K562 (cell line): ENCODE data around the gene SUPT3H. TPM values are rescaled to one million over a fixed set of nuclear protein-coding genes. Genes with fewer than 3 reads are reported as not detected.

Source experiments
- ARID2 ChIP-seq: fragments of 450-650 bp; IDR thresholded peaks from 2 replicates; pipeline ENCODE4 v1.6.1; 2017; ENCODE audit warnings: antibody characterized with exemption, mild to moderate bottlenecking
- ATF3 ChIP-seq, 2 experiments: fragments of 450-650 bp in 1 of 2; sonication (generic) in 1 of 2; formaldehyde crosslinking in 1 of 2; IDR thresholded peaks in 1 of 2; conservative IDR thresholded peaks in 1 of 2; 2 replicates each; pipeline versions ENCODE4 v1.6.1 to v1.8.1; 2016 to 2023; ENCODE audit warnings: mild to moderate bottlenecking in 2 of 2, moderate library complexity in 2 of 2, inconsistent platforms in 1 of 2, missing genetic modification reagents in 1 of 2
- BACH1 ChIP-seq: fragments of 200-800 bp; sonication (Bioruptor generic); IDR thresholded peaks from 2 replicates; pipeline ENCODE4 v1.6.1; 2016; ENCODE audit warnings: missing genetic modification characterization, missing compliant biosample characterization
- CGGBP1 ChIP-seq: fragments of 250-450 bp; sonication (Bioruptor Pico); IDR thresholded peaks from 2 replicates; pipeline ENCODE4 v1.9.0; 2021; ENCODE audit warnings: mild to moderate bottlenecking
- EWSR1 ChIP-seq: fragments of 450-650 bp; IDR thresholded peaks from 2 replicates; pipeline ENCODE4 v1.6.1; 2018; ENCODE audit warnings: borderline replicate concordance, mild to moderate bottlenecking, low read depth, moderate library complexity; ENCODE audit not compliant: partially characterized antibody
- FOS ChIP-seq: IDR thresholded peaks from 3 replicates; pipeline ENCODE4 v1.6.1; 2011; ENCODE audit not compliant: insufficient read length; ENCODE audit errors: extremely low read depth
- GATA2 ChIP-seq: sonication (generic); formaldehyde crosslinking; IDR thresholded peaks from 2 replicates; pipeline ENCODE4 v1.4.0; 2020; ENCODE audit warnings: mild to moderate bottlenecking, missing genetic modification reagents
- IRF9 ChIP-seq: fragments of 450-650 bp; IDR thresholded peaks from 2 replicates; pipeline ENCODE4 v1.6.1; 2016; ENCODE audit warnings: missing biosample characterization, missing genetic modification characterization
- KHSRP ChIP-seq: fragments of 450-650 bp; IDR thresholded peaks from 2 replicates; pipeline ENCODE4 v1.6.1; 2017
- MNT ChIP-seq, 2 experiments: fragments of 450-650 bp; conservative IDR thresholded peaks; 2 replicates each; pipeline ENCODE4 v1.6.1; 2017; ENCODE audit warnings: mild to moderate bottlenecking in 2 of 2, moderate library complexity in 2 of 2
- MYNN ChIP-seq, 2 experiments: sonication (generic); formaldehyde crosslinking in 1 of 2; IDR thresholded peaks; 2 replicates each; pipeline versions ENCODE4 v1.5.0 to v1.6.1; 2016 to 2020; ENCODE audit warnings: antibody characterized with exemption in 1 of 2, missing genetic modification reagents in 1 of 2
- NEUROD1 ChIP-seq: fragments of 150-350 bp; IDR thresholded peaks from 2 replicates; pipeline ENCODE4 v1.6.1; 2014; ENCODE audit warnings: borderline replicate concordance, low read length, low read depth; ENCODE audit not compliant: partially characterized antibody
- NR3C1 ChIP-seq: sonication (generic); formaldehyde crosslinking; IDR thresholded peaks from 2 replicates; pipeline ENCODE4 v1.8.1; 2022; ENCODE audit warnings: missing genetic modification reagents
- RAD21 ChIP-seq, 2 experiments: fragments of 250-450 bp in 1 of 2; fragments of 450-650 bp in 1 of 2; sonication (Bioruptor Pico) in 1 of 2; formaldehyde crosslinking in 1 of 2; IDR thresholded peaks in 1 of 2; conservative IDR thresholded peaks in 1 of 2; 2 replicates each; pipeline versions ENCODE4 v1.4.0 to v1.8.0; 2020 to 2022; ENCODE audit warnings: mild to moderate bottlenecking in 2 of 2, moderate library complexity in 1 of 2
- RFX5 ChIP-seq: IDR thresholded peaks from 2 replicates; pipeline ENCODE4 v1.6.1; 2011; ENCODE audit warnings: low read depth, mild to moderate bottlenecking, improper control_type of control experiment, low read length
- STAT5A ChIP-seq: IDR thresholded peaks from 2 replicates; pipeline ENCODE4 v1.6.1; 2012; ENCODE audit warnings: low read length, inconsistent platforms, borderline replicate concordance
- ZNF239 ChIP-seq: fragments of 250-450 bp; sonication (Bioruptor Pico); IDR thresholded peaks from 2 replicates; pipeline ENCODE4 v1.4.0; 2020; ENCODE audit warnings: mild to moderate bottlenecking
- ZNF311 ChIP-seq: fragments of 250-450 bp; sonication (Bioruptor Pico); IDR thresholded peaks from 2 replicates; pipeline ENCODE4 v1.4.0; 2020; ENCODE audit warnings: mild to moderate bottlenecking, moderate library complexity
- polyA plus RNA-seq, 8 experiments: library from polyadenylated mRNA; depleted of rRNA in 4 of 8; stranded (reverse) in 5 of 8; unstranded in 3 of 8; fragments of >200 nt; fragmentation: Nextera tagmentation in 2 of 8; fragmentation: Illumina TruSeq in 1 of 8; extraction: Ambion mirVana in 2 of 8; extraction: Trizol in 1 of 8; gene quantifications; 2 replicates each; pipeline versions ENCODE4 v1.2.1 to v1.2.3, GENCODE V29; 2011 to 2014; ENCODE audit warnings: inconsistent platforms in 1 of 8, missing spikeins in 1 of 8
- total RNA-seq, 7 experiments: library from RNA; depleted of rRNA in 6 of 7; stranded (reverse); fragments of >200 nt in 6 of 7; fragmentation: Illumina TruSeq in 2 of 7; extraction: Trizol in 2 of 7; gene quantifications; 2 replicates each; pipeline versions ENCODE4 v1.2.1 to v1.2.3, GENCODE V29; 2011 to 2021; ENCODE audit warnings: low replicate concordance in 1 of 7
- TF ChIP-seq, protein P1 (sequence below): fragments of 450-650 bp; IDR thresholded peaks from 2 replicates; pipeline ENCODE4 v1.6.1; 2017; ENCODE audit warnings: antibody characterized with exemption, mild to moderate bottlenecking

Gene SUPT3H
- total and polyA plus RNA-seq, 9 of the 15 experiments (the other 6 are each of a cell fraction or from before 2014, with no cell fraction given): 7.2 to 16.3 (median 11.9) TPM

DNA sequence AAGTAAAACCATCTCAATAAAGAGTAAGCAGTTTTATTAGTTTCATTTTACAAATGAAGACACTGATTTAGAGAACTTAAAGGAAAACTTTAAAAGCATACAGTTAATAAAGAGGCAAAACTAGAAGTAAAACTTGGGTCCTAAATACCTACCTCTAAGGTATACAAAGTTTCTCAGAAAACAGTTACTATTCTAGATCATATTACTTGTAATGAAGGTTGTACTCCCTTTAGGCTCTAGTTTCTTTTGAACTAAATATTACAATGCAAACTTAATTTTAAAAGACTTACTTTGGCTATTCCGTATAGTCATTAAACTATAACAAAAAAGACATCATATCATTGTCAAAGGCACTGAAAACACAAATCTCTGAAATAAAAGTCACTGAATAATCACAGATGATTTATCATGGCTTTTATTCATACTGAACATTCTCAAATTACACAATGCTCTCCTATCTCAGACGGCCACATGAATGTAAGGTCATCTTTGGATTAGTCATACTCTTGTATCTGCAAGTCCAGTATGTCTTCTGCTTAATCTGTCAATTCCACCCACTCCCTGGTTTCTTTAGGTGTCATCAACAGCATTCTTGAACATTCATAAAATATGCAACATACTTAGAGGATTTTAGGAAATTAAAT, 411.2 kb downstream of the SUPT3H start (continued):
- peak; percentile 45 to 85; a peak in 3 of 4 replicates for TF ChIP-seq MNT (conservative IDR thresholded peaks at IDR 0.05)
- no peak for TF ChIP-seq NR3C1 (CRISPR knock-in tag)
- TF ChIP-seq MYNN (IDR thresholded peaks at IDR 0.05): peak; percentile 100
- TF ChIP-seq MYNN (CRISPR knock-in tag; IDR thresholded peaks at IDR 0.05): no peak; the same call in 1 of the 2 replicates
- TF ChIP-seq ATF3 (IDR thresholded peaks at IDR 0.05): peak; percentile 100
- peak; percentile 99 for TF ChIP-seq ATF3 (CRISPR knock-in tag; conservative IDR thresholded peaks at IDR 0.05)
- peak; percentile 81 for TF ChIP-seq FOS
- TF ChIP-seq ZNF239 (CRISPR knock-in tag): peak; percentile 61
- TF ChIP-seq, protein P1, sequence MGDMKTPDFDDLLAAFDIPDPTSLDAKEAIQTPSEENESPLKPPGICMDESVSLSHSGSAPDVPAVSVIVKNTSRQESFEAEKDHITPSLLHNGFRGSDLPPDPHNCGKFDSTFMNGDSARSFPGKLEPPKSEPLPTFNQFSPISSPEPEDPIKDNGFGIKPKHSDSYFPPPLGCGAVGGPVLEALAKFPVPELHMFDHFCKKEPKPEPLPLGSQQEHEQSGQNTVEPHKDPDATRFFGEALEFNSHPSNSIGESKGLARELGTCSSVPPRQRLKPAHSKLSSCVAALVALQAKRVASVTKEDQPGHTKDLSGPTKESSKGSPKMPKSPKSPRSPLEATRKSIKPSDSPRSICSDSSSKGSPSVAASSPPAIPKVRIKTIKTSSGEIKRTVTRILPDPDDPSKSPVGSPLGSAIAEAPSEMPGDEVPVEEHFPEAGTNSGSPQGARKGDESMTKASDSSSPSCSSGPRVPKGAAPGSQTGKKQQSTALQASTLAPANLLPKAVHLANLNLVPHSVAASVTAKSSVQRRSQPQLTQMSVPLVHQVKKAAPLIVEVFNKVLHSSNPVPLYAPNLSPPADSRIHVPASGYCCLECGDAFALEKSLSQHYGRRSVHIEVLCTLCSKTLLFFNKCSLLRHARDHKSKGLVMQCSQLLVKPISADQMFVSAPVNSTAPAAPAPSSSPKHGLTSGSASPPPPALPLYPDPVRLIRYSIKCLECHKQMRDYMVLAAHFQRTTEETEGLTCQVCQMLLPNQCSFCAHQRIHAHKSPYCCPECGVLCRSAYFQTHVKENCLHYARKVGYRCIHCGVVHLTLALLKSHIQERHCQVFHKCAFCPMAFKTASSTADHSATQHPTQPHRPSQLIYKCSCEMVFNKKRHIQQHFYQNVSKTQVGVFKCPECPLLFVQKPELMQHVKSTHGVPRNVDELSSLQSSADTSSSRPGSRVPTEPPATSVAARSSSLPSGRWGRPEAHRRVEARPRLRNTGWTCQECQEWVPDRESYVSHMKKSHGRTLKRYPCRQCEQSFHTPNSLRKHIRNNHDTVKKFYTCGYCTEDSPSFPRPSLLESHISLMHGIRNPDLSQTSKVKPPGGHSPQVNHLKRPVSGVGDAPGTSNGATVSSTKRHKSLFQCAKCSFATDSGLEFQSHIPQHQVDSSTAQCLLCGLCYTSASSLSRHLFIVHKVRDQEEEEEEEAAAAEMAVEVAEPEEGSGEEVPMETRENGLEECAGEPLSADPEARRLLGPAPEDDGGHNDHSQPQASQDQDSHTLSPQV: peak; percentile 16; the same call in 1 of the 2 replicates
- peak; percentile 92 for TF ChIP-seq NEUROD1
- no peak; a peak in 1 of 4 replicates for TF ChIP-seq RAD21 (CRISPR knock-in tag; conservative IDR thresholded peaks at IDR 0.05 in 1 of 2, IDR thresholded peaks at IDR 0.05 in 1 of 2)
- peak; percentile 82 for TF ChIP-seq ZNF311
- TF ChIP-seq CGGBP1 (CRISPR knock-in tag): peak; percentile 77; the same call in 1 of the 2 replicates
- 0 out of 2 replicates have a peak, but pooled peaks have one; percentile 13 for TF ChIP-seq ARID2
- TF ChIP-seq RFX5: no peak
- peak; percentile 41; the same call in 1 of the 2 replicates for TF ChIP-seq IRF9
- peak; percentile 98 for TF ChIP-seq KHSRP
- peak; percentile 95 for TF ChIP-seq GATA2
- peak; percentile 99 for TF ChIP-seq STAT5A
- TF ChIP-seq EWSR1: peak; percentile 56
- peak; percentile 75; the same call in 1 of the 2 replicates for TF ChIP-seq BACH1
